GM04504 (cell line): ENCODE measurements around the gene POU4F3.
A peak's percentile ranks its signal among the peaks of the same experiment; 100 is the strongest.
"Not testable (repeated sequence)": the region's sequence is repeated elsewhere in the genome, so short reads cannot be mapped to it uniquely, and the experiment has no call there.

Experiments
- DNase-seq: peaks from one replicate; pipeline ENCODE4 v3.0.0-alpha.2; 2012; ENCODE audit warnings: low read depth

The POU4F3 gene, protein sequence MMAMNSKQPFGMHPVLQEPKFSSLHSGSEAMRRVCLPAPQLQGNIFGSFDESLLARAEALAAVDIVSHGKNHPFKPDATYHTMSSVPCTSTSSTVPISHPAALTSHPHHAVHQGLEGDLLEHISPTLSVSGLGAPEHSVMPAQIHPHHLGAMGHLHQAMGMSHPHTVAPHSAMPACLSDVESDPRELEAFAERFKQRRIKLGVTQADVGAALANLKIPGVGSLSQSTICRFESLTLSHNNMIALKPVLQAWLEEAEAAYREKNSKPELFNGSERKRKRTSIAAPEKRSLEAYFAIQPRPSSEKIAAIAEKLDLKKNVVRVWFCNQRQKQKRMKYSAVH

DNA sequence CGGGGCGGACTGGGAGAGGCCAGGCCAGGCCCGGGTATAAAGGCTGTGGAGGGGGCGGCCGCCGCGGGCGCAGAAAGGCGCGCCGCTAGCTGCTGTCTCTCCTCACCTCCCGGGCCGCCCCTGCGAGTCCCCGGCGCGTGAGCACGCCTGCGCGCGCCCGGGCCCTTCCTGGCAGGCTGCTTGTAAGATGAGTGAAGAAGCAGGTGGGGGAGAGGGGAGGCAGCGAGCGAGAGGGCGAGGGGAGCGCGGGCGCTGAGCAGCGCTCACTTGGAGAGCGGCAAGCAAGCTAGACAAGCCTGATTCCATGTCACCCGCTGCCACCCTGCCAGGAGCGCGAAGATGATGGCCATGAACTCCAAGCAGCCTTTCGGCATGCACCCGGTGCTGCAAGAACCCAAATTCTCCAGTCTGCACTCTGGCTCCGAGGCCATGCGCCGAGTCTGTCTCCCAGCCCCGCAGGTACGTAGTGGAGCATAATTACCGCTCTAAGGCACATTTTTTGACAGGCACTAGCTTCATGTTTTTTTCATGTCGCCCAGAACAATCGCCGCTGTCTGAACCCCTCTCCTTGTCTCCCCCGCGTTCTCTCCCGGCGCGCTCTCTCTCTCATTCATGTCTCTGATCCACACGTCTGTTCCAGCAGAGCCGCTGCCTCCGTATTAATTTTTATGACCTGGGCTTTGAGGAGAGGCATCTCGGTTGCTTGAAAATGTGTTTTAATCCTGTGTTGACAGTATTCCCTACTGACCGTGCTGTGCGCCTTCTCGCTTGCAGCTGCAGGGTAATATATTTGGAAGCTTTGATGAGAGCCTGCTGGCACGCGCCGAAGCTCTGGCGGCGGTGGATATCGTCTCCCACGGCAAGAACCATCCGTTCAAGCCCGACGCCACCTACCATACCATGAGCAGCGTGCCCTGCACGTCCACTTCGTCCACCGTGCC lies at the start of gene POU4F3:
Gene POU4F3, plus strand, starts transcription at position 66 of the 941 bp plus-strand sequence. Its CDS starts 274 bp downstream, at position 340.
- no peak for DNase-seq

DNA sequence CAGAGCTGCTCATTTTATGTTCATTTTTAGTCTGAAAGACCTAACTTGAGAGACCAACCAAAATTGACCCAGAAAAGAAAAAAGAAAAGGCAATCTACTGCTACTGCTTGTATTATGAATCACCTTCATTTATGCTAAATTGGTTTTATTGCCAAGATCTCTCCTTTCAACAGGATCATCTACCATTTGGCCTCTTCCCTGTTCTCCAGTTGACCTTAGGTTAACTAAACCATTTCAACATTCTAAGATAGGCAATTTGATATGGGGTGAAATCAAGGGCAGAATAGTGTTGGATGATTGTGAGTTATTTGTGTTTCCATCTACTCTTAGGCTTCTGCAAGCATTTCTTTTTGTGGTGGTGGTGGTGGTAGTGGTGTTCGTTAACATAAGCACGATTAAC lies 48.3 kb upstream of the POU4F3 start:
- no peak for DNase-seq

DNA sequence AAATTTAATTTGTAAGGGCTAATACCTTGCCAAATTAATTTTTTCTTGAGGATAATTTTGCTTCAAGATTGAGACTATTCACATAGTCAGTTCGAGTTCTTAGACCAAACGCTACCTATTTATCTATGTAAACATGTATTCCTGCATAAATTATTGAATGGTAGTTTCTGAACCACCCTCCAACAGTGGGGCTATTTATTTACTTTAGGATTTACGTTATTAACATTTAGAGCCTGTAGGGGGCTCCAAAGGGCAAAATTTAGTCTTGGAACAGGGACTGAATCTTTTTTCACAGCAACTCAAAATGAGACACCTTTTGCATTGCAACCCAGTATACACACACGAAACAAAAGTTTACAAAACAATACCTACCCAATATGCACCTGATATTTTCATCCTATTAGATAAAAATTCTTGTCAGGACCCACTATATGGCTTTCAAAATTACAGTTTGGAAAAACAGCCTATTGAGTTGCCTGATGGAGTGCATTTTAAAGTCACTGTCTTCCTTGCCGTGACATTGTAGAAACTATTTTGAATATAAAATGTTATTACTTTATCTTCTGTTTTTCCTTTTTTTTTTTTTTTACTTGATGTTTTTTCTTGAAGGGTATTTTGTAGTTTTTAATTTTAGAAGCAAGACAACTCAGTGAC lies 47.1 kb upstream of the POU4F3 start:
- DNase-seq, result peak; percentile 21

DNA sequence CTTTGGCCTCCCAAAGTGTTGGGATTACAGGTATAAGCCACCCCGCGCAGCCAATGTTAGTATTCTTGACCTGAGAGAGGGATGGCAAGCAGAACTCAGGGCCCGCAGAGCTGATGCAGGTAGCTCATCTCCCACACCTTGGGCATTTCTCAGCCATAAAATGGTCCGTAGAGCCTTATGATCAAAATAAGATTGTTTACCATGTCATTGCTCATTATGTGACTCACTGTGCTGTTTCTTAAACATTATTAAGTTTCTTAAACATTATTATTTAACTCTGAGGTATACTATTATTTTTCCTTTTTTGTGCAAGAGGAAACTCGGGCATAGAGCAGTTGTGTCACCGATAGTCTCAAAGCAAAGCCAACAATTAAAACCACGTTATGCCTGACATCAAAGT lies 42.4 kb upstream of the POU4F3 start:
- DNase-seq, result no peak

DNA sequence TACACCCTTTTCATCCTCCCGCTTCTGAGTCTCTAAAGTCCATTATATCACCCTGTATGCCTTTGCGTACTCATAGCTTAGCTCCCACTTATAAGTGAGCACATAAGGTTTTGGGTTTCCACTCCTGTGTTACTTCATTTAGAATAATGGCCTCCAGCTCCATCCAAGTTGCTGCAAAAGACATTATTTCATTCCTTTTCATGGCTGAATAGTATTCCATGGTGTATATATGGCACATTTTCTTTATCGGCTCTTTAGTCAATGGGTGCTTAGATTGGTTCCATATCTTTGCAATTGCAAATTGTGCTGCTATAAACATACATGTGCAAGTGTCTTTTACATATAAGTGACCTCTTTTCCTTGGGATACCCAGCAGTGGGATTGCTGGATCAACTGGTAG lies 39.7 kb upstream of the POU4F3 start:
- DNase-seq, result not testable (repeated sequence)

DNA sequence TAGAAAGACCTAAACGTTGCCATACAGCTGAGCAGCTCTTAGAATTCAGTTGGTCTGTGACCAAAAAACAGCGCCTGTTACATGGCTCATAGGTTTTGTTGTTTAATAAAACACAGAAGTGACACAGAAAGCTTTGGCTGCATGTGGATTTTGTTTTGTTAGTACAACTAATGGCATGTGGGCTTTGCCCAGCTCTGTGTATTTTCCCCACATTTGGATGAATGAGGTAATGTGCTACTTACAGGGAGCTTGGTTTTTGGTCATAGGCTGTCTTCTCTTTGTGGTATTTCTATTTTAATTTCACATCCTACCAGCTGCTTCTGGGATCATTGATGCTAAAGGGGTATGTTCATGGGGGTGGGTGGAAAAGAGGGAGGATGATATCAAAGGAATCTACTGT lies 37.0 kb upstream of the POU4F3 start:
- no peak for DNase-seq

DNA sequence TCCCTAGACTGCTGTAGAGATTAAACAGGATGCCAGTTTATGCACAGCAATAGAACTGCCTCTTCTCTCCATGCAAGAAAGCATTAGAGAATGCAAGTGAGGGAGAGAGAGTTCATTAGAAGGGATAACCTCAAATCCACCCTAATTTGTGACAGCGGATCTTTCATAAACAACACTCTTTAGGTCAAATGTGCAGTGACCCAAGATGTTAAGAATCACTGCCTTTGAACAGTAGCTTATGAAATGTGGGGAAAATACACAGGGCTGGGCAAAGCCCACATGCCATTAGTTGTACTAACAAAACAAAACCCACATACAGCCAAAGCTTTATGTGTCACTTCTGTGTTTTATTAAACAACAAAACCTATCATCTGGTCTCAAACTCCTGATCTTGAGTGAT lies 36.2 kb upstream of the POU4F3 start:
- DNase-seq, result no peak

DNA sequence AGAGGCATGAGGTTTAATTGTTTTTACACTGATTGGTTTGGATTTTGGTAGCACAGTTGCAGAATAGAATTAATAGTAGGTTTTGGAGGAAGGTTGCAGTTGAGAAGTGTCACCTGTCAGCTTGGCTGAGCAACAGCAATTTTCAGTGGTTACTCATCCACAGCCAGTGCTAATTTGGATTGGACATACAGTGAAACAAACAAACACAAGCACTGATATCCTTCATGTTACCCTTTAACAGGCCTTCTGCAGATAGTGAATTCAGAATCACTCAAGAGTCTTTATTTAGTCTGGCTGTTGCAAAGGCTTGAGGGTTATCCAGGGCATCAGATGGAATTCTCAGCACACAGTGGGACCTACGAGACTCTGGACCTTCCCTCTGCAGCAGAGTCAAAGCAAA lies 31.8 kb upstream of the POU4F3 start:
- DNase-seq, result no peak

DNA sequence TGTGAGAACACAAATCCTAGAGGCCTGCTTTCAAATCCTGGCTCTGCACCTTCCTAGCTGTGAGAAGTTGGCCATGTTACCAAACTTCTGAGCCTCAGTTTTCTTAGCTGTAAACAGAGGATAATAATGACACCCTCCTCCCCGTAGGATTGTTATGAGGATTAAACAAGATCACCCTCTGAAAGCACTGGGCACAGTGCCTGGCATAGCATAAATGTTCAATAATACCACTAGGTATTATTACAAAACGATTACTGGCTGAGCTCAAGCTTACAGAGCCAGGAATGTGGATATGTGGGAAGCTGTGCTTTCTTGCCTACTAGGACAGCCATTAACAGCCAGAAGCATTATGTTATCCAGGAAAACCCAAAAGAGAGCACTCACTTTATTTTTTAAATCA lies 30.8 kb upstream of the POU4F3 start:
- DNase-seq, result no peak

DNA sequence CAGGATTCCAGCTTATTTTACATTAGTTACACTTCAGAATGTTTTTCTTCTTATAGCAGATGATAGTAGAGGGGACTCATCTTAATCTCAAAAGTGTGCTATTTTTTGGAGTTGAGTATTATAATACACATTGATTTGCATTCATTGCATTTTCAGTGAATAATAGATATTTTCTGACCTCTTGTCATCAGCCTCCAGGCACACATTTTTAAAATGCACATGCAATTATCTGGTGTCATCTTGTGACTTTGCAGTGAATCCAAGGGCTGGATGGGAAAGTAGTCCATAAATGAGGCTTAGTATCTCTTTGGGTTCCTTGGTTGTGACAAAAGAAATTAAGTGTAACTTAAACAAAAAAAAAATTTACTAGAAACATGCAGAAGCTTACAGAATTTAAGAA lies 28.1 kb upstream of the POU4F3 start:
- no peak for DNase-seq

DNA sequence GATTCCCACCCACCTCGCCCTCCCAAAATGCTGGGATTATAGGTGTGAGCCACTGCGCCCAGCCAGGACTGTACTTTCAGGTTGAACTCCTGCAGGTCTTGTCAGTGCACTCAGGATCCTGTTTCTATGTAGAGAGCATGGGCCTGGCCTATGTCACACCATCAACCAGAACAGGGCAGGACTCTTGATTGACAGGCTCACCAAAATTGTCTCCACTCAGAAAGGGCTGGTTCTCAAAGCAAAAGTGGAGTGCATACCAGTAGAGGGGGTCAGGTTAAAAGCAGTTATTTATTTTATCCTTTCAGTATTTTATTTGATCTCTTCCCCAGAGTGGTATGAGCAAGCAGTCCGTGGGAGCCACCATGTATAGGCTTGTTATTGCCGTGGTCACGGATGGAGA lies 27.4 kb upstream of the POU4F3 start:
- DNase-seq, result no peak

DNA sequence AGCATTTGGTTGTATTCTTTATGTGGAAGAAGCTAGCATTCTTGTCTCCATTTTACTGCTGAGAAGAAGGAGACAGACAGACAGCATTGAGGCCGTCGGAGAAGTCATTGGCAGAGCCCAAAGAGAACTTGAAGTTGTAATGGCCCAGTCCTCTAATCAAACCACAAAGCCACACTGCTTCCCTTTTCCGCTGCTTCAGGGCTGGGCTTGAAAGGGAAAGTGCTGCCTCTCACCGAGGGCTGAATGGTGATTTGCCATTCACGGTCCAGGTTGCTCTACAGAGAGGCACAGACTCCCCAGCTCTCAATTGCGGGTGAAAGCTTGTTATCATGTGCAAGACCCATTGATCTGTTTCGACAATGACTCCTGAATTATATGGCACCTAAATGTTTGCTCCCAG lies 25.6 kb upstream of the POU4F3 start:
- DNase-seq, result no peak

DNA sequence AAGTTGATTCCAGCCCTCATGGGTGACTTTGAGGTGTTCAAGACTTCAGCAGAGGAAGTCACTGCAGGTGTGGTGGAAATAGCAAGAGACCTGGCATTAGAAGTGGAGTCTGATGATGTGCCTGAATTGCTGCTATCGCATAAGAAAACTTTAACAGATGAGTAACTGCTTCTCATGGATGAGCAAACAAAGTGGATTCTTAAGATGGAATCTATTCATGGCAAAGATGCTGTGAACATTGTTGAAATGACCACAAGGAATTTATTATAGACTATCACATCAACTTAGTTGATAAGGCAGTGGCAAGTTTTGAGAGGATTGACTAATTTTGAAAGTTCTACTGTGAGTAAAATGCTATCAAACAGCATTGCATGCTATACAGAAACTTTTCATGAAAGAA lies 17.1 kb upstream of the POU4F3 start:
- no peak for DNase-seq

DNA sequence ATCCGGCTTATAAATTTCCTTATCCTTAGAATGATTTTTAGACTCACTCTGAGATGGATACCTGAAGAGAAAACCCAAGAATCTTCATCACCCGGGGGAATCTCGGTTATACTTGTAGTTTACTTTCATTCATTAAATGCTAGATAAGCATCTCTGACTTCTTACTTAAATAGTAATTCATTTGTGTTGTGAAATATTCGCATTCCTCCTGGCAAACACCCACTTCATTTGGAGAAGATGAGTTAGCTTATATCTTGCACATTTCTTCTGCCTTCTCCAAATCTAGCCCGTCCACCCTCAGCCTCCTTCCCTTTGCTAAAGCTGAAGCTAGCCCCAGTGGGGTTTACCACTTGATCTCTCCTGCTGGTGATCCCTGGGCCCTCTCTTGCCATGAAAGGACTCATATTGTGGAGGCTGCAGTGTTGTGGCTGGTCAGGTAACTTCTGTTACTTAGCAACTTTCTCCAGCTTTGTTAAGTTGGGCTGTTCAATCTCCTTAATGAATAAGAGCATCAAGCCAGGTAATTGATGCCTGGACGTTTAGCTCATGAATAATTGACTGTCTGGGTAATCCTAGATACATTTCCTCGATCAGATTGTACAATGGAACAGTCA lies 11.3 kb upstream of the POU4F3 start:
- no peak for DNase-seq

DNA sequence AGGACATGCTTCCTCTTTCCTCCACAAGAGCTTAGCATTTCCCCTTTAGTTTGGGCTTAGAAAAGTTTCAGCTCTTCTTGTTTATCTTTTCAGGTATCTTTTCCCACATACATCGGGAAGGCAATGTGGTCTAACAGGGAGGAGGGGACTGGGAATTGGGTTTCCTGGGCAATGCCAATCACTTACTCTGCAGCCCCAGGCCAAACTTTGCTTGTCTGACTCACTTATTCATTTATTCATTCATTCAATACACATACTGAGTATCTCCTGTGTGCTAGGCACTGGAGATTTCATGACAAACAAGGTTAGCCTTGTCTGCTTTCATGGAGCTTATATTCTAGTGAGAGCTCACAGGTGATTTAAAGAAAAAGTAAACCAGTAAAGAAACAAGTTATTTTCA lies 10.7 kb upstream of the POU4F3 start:
- DNase-seq, result no peak

DNA sequence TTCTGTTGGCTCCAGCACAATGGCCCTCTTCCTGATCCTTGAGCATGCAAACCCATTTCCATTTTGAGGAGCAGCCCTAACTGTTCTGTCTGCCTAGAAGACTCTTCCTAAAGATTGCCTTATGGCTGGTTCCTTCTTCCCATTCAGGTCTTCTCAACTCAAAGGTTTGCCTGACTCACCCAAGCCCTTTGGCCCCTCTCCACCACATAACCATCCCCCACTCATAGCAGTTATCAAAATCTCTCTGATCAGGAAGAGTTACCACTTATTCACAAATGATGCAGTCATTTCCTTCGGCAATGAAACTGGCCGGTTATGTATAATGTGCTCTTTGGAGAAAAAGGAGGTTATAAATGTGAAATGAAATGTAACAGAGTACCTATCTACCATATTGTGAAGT lies 8.9 kb upstream of the POU4F3 start:
- DNase-seq, result no peak

DNA sequence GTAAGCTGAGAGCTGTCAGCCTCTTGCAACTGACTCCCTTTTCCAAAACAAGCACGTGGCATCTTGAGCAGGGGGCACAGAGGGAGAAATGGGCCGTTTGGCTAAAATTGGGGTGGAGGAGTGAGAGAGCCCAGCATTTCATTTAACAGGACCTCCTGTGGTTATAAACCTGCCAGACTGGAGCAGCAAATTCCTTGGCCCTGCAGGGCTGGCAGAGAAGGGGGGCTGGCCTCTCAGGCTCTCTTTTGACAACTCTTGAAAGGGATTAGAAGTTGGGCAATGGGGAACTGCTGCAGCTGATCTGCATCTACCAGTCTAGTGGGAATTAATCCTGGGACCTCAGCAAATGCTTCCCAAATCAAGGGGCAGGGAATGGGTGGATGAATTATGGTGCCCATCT lies 7.2 kb upstream of the POU4F3 start:
- DNase-seq, result no peak

DNA sequence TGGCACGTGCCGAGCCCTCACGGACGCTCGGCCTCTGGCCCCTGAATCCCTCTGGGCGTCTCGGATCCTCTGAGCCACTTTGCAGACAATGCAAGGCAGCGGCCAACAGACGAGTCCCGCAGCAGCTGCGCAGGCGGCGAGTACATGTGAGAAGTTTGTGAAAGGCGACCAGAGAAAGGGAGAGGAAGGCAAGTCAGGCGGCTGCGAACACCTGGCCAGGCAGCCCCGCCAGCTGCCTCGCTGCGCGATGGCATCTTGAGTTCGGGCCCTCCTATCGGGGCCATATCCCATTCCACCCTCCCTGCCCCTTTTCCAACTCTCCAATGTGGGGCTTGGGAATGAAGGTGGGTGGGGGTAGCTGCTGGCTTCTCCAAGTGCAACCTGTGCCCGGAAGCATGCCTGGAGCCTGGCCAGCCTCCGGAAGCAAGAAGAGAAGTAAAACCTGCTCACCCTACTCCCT lies 4.5 kb upstream of the POU4F3 start:
- no peak for DNase-seq

DNA sequence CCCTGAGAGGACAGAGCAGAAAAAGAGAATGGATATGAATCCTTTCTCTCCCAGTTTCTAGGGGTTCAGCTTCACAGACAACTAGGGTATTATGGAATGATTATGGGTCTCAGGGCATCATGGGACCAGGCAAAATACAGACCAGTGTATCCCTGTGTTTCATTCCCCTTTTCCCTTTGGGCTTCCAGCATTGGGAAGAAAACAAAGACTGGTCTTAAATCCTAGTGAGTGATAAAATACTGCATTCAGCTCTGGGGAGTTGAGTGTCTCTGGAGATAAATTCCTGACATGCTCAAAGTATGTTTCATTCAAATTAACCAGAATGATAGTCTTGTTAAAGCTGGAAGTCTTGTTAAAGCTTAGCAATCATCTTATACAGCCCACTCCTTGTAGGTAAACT lies 2.4 kb upstream of the POU4F3 start:
- no peak for DNase-seq

DNA sequence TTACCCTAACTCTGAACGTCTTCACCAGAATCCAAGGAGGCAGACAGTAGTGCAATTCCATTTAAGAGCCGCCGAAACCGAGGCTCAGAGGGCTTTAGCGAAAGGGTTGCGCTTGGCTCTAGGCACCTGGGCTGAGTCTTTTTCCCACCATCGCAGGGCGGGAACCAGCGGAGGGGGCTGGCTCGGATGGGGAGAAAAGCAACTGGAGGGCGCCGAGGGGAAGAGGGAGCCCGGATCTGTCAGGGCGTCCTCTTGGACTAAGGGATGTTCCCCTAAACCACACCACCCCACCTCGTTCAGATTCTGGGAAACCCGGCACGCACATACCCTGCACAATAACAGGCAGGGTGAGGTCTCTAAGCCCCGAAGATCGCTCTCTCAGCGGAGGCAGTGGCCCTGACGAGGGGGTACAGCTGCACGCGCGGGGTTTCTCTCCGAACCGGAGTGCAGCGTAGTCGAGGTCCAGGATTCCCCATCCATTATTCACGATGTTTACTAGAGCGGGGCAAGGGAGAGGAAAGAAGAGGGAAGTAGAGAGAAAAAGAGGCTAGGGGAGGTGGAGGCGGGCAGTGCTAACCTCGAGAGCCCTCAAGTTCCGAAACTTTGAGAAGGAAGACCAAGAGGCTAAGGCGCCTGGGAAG lies 1.3 kb upstream of the POU4F3 start:
- no peak for DNase-seq

DNA sequence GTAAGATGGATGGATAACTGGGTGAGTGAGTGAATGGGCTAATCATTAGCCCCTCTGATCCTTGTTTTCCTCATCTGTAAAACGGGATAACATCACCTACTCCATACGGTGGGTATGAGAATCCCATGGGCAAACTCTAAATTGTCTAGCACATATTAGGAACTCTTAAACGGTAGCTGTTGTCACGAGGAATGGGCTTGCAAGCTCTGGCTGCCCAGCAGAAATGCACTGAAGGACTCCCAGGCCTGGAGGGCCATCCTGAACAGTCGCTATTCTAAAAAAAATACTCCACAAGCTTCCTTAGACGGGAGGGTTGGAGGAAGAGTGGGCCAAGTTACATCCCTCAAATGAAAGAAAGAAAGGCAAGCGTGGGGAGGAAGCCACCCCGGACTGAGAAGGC lies 711 bp upstream of the POU4F3 start:
- DNase-seq, result no peak
